Head of caudate nucleus (tissue), 42 donors: ENCODE data around the gene KLK15.

Source experiments
- DNase-seq, 42 donors: peaks; one replicate each; pipeline versions ENCODE4 v3.0.0 to v3.0.0-alpha.2; 2020 to 2021; ENCODE audit warnings: mixed read lengths in 7 of 42
- intact Hi-C: fragments of 100-400 bp; cut with DNase I; formaldehyde crosslinking; loops from one replicate; pipeline ENCODE4 v1.15.0; 2022

The KLK15 gene, protein sequence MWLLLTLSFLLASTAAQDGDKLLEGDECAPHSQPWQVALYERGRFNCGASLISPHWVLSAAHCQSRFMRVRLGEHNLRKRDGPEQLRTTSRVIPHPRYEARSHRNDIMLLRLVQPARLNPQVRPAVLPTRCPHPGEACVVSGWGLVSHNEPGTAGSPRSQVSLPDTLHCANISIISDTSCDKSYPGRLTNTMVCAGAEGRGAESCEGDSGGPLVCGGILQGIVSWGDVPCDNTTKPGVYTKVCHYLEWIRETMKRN

DNA sequence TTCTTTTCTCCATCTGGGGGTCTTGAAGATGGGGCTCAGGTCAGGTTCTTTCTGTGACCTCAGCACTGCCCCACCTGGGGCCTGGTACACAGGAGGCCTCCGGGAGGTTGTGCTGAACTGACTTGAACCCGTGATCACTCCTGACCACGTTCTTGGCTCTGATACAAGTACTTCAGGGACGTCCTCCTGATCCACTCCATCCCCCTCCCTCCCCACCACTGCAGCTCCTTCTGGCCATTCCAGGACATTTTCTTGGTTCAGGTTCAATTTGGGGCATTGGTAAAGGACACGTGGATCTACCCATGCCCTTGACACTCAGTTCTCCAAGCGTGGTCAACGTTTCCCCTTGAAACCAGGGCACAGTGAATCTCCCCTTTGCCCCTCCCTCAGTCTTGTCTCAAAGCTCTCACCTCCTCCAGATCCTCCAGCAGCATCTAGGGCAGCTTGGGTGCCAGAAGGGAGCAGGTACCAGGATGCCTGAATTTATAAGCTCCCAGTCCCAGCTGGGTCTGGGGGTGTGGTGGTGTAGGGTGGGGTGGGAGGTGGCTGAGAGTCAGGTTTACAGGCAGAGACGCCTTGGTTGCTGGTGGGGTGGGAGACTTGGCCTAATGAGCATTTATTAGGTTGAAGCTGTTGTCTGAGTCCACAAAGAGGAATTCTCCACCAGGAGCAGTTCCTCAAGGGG lies at the start of gene KLK15:
Gene KLK15, minus strand, starts transcription at position 458 of the 685 bp plus-strand sequence. CDS start 2,082 bp downstream, outside the sequence.
- intact Hi-C loops, result no loop called here
- DNase-seq, result no peak

DNA sequence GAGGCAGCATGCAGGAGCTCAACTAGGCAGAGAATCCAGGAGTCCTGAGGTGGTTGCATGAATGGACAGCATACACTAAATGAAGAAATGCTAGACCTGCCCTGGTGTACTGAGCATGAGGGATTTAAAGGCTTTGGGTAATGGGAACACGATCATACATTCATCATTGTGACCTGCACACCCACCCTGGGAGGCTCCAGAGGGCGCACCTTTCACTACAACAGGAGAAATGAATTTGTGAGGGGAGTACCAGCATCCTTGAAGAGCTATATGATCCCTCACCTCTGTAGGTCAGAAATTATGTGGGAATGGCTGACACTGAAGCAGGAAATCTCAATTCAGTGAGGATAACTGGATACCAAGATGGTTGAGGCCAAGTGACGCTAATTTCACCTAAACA lies 48.8 kb upstream of the KLK15 start:
- no peak for DNase-seq
- intact Hi-C loops, result no loop called here

DNA sequence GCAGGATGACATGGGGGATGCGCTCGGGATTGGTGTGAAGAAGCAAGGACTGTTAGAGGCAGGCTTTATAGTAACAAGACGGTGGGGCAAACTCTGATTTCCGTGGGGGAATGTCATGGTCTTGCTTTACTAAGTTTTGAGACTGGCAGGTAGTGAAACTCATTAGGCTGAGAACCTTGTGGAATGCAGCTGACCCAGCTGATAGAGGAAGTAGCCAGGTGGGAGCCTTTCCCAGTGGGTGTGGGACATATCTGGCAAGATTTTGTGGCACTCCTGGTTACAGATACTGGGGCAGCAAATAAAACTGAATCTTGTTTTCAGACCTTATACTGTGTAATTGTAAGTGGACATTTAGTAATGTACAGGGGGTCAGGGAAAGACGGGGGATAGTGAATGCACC lies 46.9 kb upstream of the KLK15 start:
- intact Hi-C loops, result no loop called here

DNA sequence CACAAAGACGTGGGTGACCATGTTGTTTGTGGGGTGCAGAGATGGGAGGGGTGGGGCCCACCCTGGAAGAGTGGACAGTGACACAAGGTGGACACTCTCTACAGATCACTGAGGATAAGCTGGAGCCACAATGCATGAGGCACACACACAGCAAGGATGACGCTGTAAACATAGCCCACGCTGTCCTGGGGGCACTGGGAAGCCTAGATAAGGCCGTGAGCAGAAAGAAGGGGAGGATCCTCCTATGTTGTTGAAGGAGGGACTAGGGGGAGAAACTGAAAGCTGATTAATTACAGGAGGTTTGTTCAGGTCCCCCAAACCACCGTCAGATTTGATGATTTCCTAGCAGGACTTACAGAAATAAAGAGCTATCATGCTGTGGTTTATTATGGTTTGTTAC lies 45.5 kb upstream of the KLK15 start:
- intact Hi-C loops, result no loop called here
- no peak for DNase-seq

More for the DNA sequence above, 46.9 kb upstream of the KLK15 start:
- no peak for DNase-seq

DNA sequence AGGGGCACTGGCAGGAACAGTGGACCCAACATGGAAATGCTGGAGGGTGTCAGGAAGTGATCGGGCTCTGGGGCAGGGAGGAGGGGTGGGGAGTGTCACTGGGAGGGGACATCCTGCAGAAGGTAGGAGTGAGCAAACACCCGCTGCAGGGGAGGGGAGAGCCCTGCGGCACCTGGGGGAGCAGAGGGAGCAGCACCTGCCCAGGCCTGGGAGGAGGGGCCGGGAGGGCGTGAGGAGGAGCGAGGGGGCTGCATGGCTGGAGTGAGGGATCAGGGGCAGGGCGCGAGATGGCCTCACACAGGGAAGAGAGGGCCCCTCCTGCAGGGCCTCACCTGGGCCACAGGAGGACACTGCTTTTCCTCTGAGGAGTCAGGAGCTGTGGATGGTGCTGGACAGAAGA lies 44.0 kb upstream of the KLK15 start:
- intact Hi-C loops, result no loop called here
- DNase-seq, result no peak

DNA sequence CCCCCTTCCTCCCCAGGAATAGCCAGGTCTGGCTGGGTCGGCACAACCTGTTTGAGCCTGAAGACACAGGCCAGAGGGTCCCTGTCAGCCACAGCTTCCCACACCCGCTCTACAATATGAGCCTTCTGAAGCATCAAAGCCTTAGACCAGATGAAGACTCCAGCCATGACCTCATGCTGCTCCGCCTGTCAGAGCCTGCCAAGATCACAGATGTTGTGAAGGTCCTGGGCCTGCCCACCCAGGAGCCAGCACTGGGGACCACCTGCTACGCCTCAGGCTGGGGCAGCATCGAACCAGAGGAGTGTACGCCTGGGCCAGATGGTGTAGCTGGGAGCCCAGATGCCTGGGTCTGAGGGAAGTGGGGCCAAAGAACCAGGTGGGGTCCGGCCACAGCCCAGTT lies 43.1 kb upstream of the KLK15 start:
- no peak for DNase-seq
- intact Hi-C loops, result no loop called here

DNA sequence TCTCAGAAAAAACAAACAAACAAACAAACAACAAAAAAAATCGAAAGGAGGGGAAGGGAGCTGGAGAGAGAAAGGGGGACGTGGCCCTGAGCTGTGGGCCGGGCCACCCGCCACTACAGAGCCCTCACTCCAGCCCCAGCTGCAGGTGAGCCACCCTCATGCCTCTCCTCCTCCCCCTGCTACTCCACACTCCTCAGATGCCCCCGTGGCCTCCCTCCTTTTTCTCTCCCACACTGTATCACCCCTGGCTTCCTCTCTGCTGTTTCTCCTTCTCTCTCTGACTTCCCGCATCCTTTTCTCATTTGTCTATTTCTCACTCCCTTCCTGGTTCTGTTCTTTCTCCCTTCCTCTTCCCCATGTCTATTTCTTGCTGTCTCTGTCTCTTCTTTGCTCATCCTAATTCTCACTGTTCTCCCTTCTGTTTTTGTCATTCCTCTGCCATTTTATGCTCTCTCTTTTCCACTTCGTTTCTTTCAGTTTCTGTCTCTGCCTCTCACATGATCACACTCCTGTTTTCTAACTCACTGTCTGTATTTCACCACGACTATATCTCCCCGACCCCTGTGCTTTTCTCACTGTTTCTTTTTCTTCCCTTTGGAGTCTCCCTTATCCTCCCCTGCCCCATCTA lies 42.5 kb upstream of the KLK15 start:
- intact Hi-C loops, result no loop called here

DNA sequence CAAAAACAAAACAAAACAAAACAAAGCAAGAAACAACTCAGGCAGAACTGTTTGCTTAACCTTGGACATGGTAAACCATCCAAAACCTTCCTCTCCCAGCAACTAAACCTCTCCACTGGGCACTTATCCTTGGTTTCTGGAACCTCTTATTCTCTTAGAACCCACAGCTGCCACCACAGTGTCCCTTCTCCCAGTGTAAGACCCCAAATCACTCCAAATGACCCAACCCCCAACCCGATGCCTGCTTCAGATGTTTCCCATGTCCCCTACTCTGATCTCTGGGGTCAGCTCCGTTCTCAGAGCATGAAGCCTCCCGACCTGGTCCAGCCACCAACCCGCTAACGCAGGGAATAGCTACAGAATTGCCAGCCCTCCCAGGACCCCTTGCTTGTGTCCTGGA lies 40.8 kb upstream of the KLK15 start:
- DNase-seq, result no peak
- intact Hi-C loops, result no loop called here

More for the DNA sequence above, 42.5 kb upstream of the KLK15 start:
- no peak for DNase-seq

DNA sequence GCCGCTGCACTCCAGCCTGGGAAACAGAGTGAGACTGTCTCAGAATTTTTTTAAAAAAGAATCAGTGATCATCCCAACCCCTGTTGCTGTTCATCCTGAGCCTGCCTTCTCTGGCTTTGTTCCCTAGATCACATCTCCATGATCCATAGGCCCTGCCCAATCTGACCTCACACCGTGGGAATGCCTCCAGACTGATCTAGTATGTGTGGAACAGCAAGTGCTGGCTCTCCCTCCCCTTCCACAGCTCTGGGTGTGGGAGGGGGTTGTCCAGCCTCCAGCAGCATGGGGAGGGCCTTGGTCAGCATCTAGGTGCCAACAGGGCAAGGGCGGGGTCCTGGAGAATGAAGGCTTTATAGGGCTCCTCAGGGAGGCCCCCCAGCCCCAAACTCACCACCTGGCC lies 39.7 kb upstream of the KLK15 start, which contains the start of gene KLK2:
Gene KLK2, plus strand, starts transcription at position 384 of the 400 bp plus-strand sequence. CDS start 35 bp downstream, outside the sequence.
- DNase-seq, result no peak
- intact Hi-C loops, result no loop called here

DNA sequence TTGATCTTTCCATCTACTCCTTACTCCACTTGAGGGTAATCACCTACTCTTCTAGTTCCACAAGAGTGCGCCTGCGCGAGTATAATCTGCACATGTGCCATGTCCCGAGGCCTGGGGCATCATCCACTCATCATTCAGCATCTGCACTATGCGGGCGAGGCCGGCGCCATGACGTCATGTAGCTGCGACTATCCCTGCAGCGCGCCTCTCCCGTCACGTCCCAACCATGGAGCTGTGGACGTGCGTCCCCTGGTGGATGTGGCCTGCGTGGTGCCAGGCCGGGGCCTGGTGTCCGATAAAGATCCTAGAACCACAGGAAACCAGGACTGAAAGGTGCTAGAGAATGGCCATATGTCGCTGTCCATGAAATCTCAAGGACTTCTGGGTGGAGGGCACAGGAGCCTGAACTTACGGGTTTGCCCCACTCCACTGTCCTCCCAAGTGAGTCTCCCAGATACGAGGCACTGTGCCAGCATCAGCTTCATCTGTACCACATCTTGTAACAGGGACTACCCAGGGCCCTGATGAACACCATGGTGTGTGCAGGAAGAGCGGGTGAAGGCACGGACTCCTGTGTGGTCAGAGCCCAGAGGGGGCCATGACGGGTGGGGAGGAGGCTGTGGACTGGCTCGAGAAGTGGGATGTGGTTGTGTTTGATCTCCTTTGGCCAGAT lies 37.2 kb upstream of the KLK15 start:
- DNase-seq, result no peak
- intact Hi-C loops, result no loop called here

DNA sequence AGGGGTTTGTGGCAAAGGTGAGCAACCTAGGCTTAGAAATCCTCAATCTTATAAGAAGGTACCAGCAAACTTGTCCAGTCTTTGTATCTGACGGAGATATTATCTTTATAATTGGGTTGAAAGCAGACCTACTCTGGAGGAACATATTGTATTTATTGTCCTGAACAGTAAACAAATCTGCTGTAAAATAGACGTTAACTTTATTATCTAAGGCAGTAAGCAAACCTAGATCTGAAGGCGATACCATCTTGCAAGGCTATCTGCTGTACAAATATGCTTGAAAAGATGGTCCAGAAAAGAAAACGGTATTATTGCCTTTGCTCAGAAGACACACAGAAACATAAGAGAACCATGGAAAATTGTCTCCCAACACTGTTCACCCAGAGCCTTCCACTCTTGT lies 36.1 kb upstream of the KLK15 start:
- intact Hi-C loops, result no loop called here
- DNase-seq, result no peak

DNA sequence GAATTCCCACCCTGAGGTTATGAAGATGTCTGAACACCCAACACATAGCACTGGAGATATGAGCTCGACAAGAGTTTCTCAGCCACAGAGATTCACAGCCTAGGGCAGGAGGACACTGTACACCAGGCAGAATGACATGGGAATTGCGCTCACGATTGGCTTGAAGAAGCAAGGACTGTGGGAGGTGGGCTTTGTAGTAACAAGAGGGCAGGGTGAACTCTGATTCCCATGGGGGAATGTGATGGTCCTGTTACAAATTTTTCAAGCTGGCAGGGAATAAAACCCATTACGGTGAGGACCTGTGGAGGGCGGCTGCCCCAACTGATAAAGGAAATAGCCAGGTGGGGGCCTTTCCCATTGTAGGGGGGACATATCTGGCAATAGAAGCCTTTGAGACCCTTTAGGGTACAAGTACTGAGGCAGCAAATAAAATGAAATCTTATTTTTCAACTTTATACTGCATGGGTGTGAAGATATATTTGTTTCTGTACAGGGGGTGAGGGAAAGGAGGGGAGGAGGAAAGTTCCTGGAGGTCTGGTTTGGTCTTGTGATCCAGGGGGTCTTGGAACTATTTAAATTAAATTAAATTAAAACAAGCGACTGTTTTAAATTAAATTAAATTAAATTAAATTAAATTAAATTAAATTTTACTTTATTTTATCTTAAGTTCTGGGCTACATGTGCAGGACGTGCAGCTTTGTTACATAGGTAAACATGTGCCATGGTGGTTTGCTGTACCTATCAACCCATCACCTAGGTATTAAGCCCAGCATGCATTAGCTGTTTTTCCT lies 28.3 kb upstream of the KLK15 start:
- intact Hi-C loops, result no loop called here
- DNase-seq, result no peak

DNA sequence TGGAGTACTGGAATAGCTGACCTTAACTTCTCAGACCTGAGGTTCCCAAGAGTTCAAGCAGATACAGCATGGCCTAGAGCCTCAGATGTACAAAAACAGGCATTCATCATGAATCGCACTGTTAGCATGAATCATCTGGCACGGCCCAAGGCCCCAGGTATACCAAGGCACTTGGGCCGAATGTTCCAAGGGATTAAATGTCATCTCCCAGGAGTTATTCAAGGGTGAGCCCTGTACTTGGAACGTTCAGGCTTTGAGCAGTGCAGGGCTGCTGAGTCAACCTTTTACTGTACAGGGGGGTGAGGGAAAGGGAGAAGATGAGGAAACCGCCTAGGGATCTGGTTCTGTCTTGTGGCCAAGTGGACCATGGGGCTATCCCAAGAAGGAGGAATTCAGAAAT lies 27.6 kb upstream of the KLK15 start:
- DNase-seq, result no peak
- intact Hi-C loops, result no loop called here

DNA sequence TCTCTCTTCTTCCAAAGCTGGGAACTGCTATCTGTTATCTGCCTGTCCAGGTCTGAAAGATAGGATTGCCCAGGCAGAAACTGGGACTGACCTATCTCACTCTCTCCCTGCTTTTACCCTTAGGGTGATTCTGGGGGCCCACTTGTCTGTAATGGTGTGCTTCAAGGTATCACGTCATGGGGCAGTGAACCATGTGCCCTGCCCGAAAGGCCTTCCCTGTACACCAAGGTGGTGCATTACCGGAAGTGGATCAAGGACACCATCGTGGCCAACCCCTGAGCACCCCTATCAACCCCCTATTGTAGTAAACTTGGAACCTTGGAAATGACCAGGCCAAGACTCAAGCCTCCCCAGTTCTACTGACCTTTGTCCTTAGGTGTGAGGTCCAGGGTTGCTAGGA lies 26.5 kb upstream of the KLK15 start:
- no peak for DNase-seq
- intact Hi-C loops, result no loop called here

DNA sequence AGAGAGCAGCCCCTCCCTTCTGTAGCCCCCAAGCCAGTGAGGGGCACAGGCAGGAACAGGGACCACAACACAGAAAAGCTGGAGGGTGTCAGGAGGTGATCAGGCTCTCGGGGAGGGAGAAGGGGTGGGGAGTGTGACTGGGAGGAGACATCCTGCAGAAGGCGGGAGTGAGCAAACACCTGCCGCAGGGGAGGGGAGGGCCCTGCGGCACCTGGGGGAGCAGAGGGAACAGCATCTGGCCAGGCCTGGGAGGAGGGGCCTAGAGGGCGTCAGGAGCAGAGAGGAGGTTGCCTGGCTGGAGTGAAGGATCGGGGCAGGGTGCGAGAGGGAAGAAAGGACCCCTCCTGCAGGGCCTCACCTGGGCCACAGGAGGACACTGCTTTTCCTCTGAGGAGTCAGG lies 25.5 kb upstream of the KLK15 start:
- DNase-seq, result no peak
- intact Hi-C loops, result no loop called here

DNA sequence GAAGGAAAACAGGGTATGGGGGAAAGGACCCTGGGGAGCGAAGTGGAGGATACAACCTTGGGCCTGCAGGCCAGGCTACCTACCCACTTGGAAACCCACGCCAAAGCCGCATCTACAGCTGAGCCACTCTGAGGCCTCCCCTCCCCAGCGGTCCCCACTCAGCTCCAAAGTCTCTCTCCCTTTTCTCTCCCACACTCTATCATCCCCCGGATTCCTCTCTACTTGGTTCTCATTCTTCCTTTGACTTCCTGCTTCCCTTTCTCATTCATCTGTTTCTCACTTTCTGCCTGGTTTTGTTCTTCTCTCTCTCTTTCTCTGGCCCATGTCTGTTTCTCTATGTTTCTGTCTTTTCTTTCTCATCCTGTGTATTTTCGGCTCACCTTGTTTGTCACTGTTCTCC lies 24.0 kb upstream of the KLK15 start:
- DNase-seq, result no peak
- intact Hi-C loops, result no loop called here

DNA sequence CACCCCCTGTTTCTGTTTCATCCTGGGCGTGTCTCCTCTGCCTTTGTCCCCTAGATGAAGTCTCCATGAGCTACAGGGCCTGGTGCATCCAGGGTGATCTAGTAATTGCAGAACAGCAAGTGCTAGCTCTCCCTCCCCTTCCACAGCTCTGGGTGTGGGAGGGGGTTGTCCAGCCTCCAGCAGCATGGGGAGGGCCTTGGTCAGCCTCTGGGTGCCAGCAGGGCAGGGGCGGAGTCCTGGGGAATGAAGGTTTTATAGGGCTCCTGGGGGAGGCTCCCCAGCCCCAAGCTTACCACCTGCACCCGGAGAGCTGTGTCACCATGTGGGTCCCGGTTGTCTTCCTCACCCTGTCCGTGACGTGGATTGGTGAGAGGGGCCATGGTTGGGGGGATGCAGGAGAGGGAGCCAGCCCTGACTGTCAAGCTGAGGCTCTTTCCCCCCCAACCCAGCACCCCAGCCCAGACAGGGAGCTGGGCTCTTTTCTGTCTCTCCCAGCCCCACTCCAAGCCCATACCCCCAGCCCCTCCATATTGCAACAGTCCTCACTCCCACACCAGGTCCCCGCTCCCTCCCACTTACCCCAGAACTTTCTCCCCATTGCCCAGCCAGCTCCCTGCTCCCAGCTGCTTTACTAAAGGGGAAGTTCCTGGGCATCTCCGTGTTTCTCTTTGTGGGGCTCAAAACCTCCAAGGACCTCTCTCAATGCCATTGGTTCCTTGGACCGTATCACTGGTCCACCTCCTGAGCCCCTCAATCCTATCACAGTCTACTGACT lies 21.4 kb upstream of the KLK15 start, which contains the start of gene KLK3:
Gene KLK3, plus strand, starts transcription at position 280 of the 775 bp plus-strand sequence. Its CDS starts 41 bp downstream, at position 321.
- intact Hi-C loops, result no loop called here
- no peak for DNase-seq

DNA sequence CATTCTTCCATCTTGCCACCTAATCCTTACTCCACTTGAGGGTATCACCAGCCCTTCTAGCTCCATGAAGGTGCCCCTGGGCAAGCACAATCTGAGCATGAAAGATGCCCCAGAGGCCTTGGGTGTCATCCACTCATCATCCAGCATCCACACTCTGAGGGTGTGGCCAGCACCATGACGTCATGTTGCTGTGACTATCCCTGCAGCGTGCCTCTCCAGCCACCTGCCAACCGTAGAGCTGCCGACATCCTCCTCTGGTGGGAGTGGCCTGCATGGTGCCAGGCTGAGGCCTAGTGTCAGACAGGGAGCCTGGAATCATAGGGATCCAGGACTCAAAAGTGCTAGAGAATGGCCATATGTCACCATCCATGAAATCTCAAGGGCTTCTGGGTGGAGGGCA lies 18.2 kb upstream of the KLK15 start:
- no peak for DNase-seq
- intact Hi-C loops, result no loop called here
